Natural killer cell (primary cell): ENCODE results near the gene ARHGAP40. TPM values are rescaled to one million over a fixed set of nuclear protein-coding genes. Genes with fewer than 3 reads are reported as not detected.

ENCODE experiments used
- ATAC-seq, 3 donors: fragments of 150-1000 bp in 2 of 3; fragments of 200-7000 bp in 1 of 3; cut with Tn5 transposase; 1 replicate in 1 of 3; 2 replicates in 2 of 3; pipeline ENCODE4 v1.10.0; 2021; ENCODE audit warnings: mild to moderate bottlenecking in 2 of 3, moderate library complexity in 2 of 3
- DNase-seq, 2 donors: peaks; one replicate each; pipeline versions ENCODE4 v3.0.0 to v3.0.0-alpha.2; 2013 to 2021; ENCODE audit warnings: mixed read lengths in 1 of 2
- H3K27ac ChIP-seq: one replicate; pipeline ENCODE4 v1.5.1; 2013; ENCODE audit warnings: mild to moderate bottlenecking, low read length
- H3K27me3 ChIP-seq: one replicate; pipeline ENCODE4 v1.6.1; 2013; ENCODE audit warnings: low read length; ENCODE audit not compliant: control insufficient read depth, insufficient read depth
- H3K36me3 ChIP-seq: one replicate; pipeline ENCODE4 v1.6.1; 2013; ENCODE audit warnings: low read length; ENCODE audit not compliant: control insufficient read depth, insufficient read depth
- H3K4me1 ChIP-seq: one replicate; pipeline ENCODE4 v1.6.1; 2013; ENCODE audit warnings: low read length; ENCODE audit not compliant: control insufficient read depth, insufficient read depth
- H3K4me3 ChIP-seq: one replicate; pipeline ENCODE4 v1.5.1; 2013; ENCODE audit warnings: low read length
- H3K9me3 ChIP-seq: one replicate; pipeline ENCODE4 v1.6.1; 2013; ENCODE audit warnings: low read length; ENCODE audit not compliant: control insufficient read depth, insufficient read depth
- H3K27ac Mint-ChIP-seq, 2 donors: one replicate each; pipeline ENCODE4 v1.8.0; 2022; ENCODE audit warnings: mild to moderate bottlenecking in 2 of 2, mixed read lengths in 2 of 2, moderate library complexity in 1 of 2
- H3K27me3 Mint-ChIP-seq, 2 donors: one replicate each; pipeline ENCODE4 v1.8.0; 2022; ENCODE audit warnings: low read depth in 2 of 2, mixed read lengths in 2 of 2
- H3K36me3 Mint-ChIP-seq: one replicate; pipeline ENCODE4 v1.8.0; 2022; ENCODE audit warnings: mixed read lengths
- H3K4me1 Mint-ChIP-seq, 2 donors: one replicate each; pipeline ENCODE4 v1.8.0; 2022; ENCODE audit warnings: mixed read lengths in 2 of 2
- H3K4me3 Mint-ChIP-seq: one replicate; pipeline ENCODE4 v1.8.0; 2022; ENCODE audit warnings: mild to moderate bottlenecking, moderate library complexity, mixed read lengths
- H3K9me3 Mint-ChIP-seq, 2 donors: one replicate each; pipeline ENCODE4 v1.8.0; 2022; ENCODE audit warnings: mixed read lengths in 2 of 2
- CTCF ChIP-seq: fragments of 200-600 bp; IDR thresholded peaks from one replicate; pipeline ENCODE4 v1.8.0; 2022; ENCODE audit warnings: antibody characterized with exemption
- WGBS: methylation state at CpG from one replicate; pipeline ENCODE4 v1.1.7; 2013; ENCODE audit warnings: missing lambda C conversion rate; ENCODE audit not compliant: insufficient coverage; 5-methylcytosine and 5-hydroxymethylcytosine counted together
- intact Hi-C: fragments of 100-400 bp; cut with micrococcal nuclease; formaldehyde crosslinking; loops from one replicate; pipeline ENCODE4 v1.14.2; 2022
- total RNA-seq, 4 donors: library from RNA; stranded (reverse); fragments of 120-200 nt in 1 of 4; gene quantifications; one replicate each; pipeline versions ENCODE4 v1.2.3 to v1.2.4, GENCODE V29; 2013 to 2022

Gene ARHGAP40
- total RNA-seq, 3 donors from 2014 or later (not counting 1 experiment from before 2014, with no cell fraction given) = not detected

GRCh38 chr20:38569747-38570525 lies 31.7 kb upstream of the ARHGAP40 start:
- H3K36me3 Mint-ChIP-seq = peaks cover 34% of the 10 kb centered on the region

GRCh38 chr20:38573413-38573812 lies 28.2 kb upstream of the ARHGAP40 start:
- H3K27ac Mint-ChIP-seq = no peak overlapping the region
- no peak overlapping the region for H3K4me3 Mint-ChIP-seq
- no peaks in the 10 kb centered on the region for H3K4me1 Mint-ChIP-seq
- no peaks in the 10 kb centered on the region for H3K27me3 Mint-ChIP-seq
- H3K9me3 Mint-ChIP-seq = no peaks in the 10 kb centered on the region
- no peaks in the 10 kb centered on the region for H3K27me3 ChIP-seq
- no peak overlapping the region for H3K27ac ChIP-seq
- H3K36me3 Mint-ChIP-seq = peaks cover 34% of the 10 kb centered on the region
- no peak for DNase-seq
- no peak for TF ChIP-seq CTCF
- H3K4me1 ChIP-seq = no peaks in the 10 kb centered on the region
- no peak for ATAC-seq
- intact Hi-C loops = no loop called here
- no peaks in the 10 kb centered on the region for H3K9me3 ChIP-seq
- no peak overlapping the region for H3K4me3 ChIP-seq
- H3K36me3 ChIP-seq = peaks cover 73% of the 10 kb centered on the region
- WGBS = 97% methylated on average over 7 of the region's 7 CpGs

More at GRCh38 chr20:38569747-38570525, 31.7 kb upstream of the ARHGAP40 start:
- no peak for TF ChIP-seq CTCF
- H3K27me3 Mint-ChIP-seq = no peaks in the 10 kb centered on the region
- intact Hi-C loops = no loop called here
- no peaks in the 10 kb centered on the region for H3K9me3 ChIP-seq
- no peak overlapping the region for H3K4me3 Mint-ChIP-seq
- no peak overlapping the region for H3K27ac ChIP-seq
- H3K4me1 ChIP-seq = no peaks in the 10 kb centered on the region
- no peak for ATAC-seq
- H3K27ac Mint-ChIP-seq = no peak overlapping the region
- H3K36me3 ChIP-seq = peaks cover 84% of the 10 kb centered on the region
- WGBS = 96% methylated on average over 4 of the region's 5 CpGs
- H3K4me1 Mint-ChIP-seq = no peaks in the 10 kb centered on the region
- no peaks in the 10 kb centered on the region for H3K9me3 Mint-ChIP-seq
- no peak for DNase-seq
- no peak overlapping the region for H3K4me3 ChIP-seq
- H3K27me3 ChIP-seq = no peaks in the 10 kb centered on the region

- Histone ChIP-seq H3K4me1 (no peaks in the 10 kb centered on the region), H3K27ac (no peak overlapping the region), H3K9me3 (no peaks in the 10 kb centered on the region), H3K36me3 (peaks cover 22% of the 10 kb centered on the region), H3K27me3 (no peaks in the 10 kb centered on the region), H3K4me3 (no peak overlapping the region)
- Mint-ChIP-seq H3K27ac (peak overlapping the region; percentile 30 to 53), H3K27me3 (no peaks in the 10 kb centered on the region), H3K36me3 (peaks cover 20% of the 10 kb centered on the region), H3K4me3 (no peak overlapping the region), H3K4me1 (peaks cover 0 to 6% of the 10 kb centered on the region in 2 donors), H3K9me3 (no peaks in the 10 kb centered on the region)
- DNase-seq (no peak), ATAC-seq (no peak)
- WGBS = 75% methylated on average over 7 of the region's 7 CpGs
- intact Hi-C loops = no loop called here
- no peak for TF ChIP-seq CTCF
Measured at GRCh38 chr20:38579219-38579910, 22.2 kb upstream of the ARHGAP40 start.
